Measurements from ENCODE around the gene BGN. TPM values are rescaled to one million over a fixed set of nuclear protein-coding genes. Genes with fewer than 3 reads are reported as not detected.

Gene BGN
- total RNA-seq, 4 donors from 2014 or later: 1.1 to 50.7 (median 9.8) TPM

GRCh38 chrX:153490217-153490930, 4.4 kb upstream of the BGN start:
- Histone ChIP-seq H3K27ac (no peak overlapping the region), H3K27me3 (peaks cover 0 to 4% (median 0%) of the 10 kb centered on the region in 3 donors), H3K4me1 (no peaks in the 10 kb centered on the region), H3K9me3 (no peaks in the 10 kb centered on the region), H3K36me3 (no peaks in the 10 kb centered on the region), H3K4me3 (no peak overlapping the region)
- no peak for ATAC-seq
- in situ Hi-C loops (cut with MboI; ENCODE audit: low sequenced_read_pairs in 4 of 4) (no loop called here), intact Hi-C loops (cut with DNase I; ENCODE audit: low total_unique reads) (no loop called here)
- TF ChIP-seq POLR2A (IDR thresholded peaks at IDR 0.05) (no peak), CTCF (IDR thresholded peaks at IDR 0.05 in 4 of 5, conservative IDR thresholded peaks at IDR 0.05 in 1 of 5) (no peak)
- no peak for DNase-seq

GRCh38 chrX:153491351-153491914, 3.3 kb upstream of the BGN start:
- ATAC-seq: no peak
- H3K36me3 ChIP-seq: no peaks in the 10 kb centered on the region
- H3K9me3 ChIP-seq: no peaks in the 10 kb centered on the region
- in situ Hi-C loops (cut with MboI; ENCODE audit: low sequenced_read_pairs in 4 of 4): no loop called here
- intact Hi-C loops (cut with DNase I; ENCODE audit: low total_unique reads): no loop called here
- H3K4me3 ChIP-seq: no peak overlapping the region
- no peak for TF ChIP-seq CTCF (IDR thresholded peaks at IDR 0.05 in 4 of 5, conservative IDR thresholded peaks at IDR 0.05 in 1 of 5)
- TF ChIP-seq POLR2A (IDR thresholded peaks at IDR 0.05): no peak
- H3K27ac ChIP-seq: no peak overlapping the region
- H3K4me1 ChIP-seq: no peaks in the 10 kb centered on the region
- DNase-seq: no peak
- peaks cover 0 to 5% (median 4%) of the 10 kb centered on the region in 3 donors for H3K27me3 ChIP-seq

GRCh38 chrX:153491918-153492317, 2.9 kb upstream of the BGN start:
- Histone ChIP-seq H3K36me3 (no peaks in the 10 kb centered on the region), H3K27ac (no peak overlapping the region), H3K4me3 (no peak overlapping the region), H3K9me3 (no peaks in the 10 kb centered on the region), H3K27me3 (peaks cover 0 to 6% (median 4%) of the 10 kb centered on the region in 3 donors), H3K4me1 (no peaks in the 10 kb centered on the region)
- ATAC-seq (no peak), DNase-seq (no peak)
- in situ Hi-C loops (cut with MboI; ENCODE audit: low sequenced_read_pairs in 4 of 4) (no loop called here), intact Hi-C loops (cut with DNase I; ENCODE audit: low total_unique reads) (no loop called here)
- TF ChIP-seq POLR2A (IDR thresholded peaks at IDR 0.05) (no peak), CTCF (IDR thresholded peaks at IDR 0.05 in 4 of 5, conservative IDR thresholded peaks at IDR 0.05 in 1 of 5) (no peak)

GRCh38 chrX:153492543-153492942, 2.2 kb upstream of the BGN start:
- Histone ChIP-seq H3K9me3 (no peaks in the 10 kb centered on the region), H3K4me1 (no peaks in the 10 kb centered on the region), H3K27me3 (peaks cover 0 to 6% (median 4%) of the 10 kb centered on the region in 3 donors), H3K27ac (no peak overlapping the region), H3K36me3 (no peaks in the 10 kb centered on the region), H3K4me3 (no peak overlapping the region)
- TF ChIP-seq POLR2A (IDR thresholded peaks at IDR 0.05): no peak
- TF ChIP-seq CTCF (IDR thresholded peaks at IDR 0.05 in 4 of 5, conservative IDR thresholded peaks at IDR 0.05 in 1 of 5): no peak
- intact Hi-C loops (cut with DNase I; ENCODE audit: low total_unique reads) (no loop called here), in situ Hi-C loops (cut with MboI; ENCODE audit: low sequenced_read_pairs in 4 of 4) (no loop called here)
- DNase-seq (no peak), ATAC-seq (no peak)

Measured in gastrocnemius medialis (tissue), 4 donors.